Measurements from ENCODE around the gene SERP2.

DNA sequence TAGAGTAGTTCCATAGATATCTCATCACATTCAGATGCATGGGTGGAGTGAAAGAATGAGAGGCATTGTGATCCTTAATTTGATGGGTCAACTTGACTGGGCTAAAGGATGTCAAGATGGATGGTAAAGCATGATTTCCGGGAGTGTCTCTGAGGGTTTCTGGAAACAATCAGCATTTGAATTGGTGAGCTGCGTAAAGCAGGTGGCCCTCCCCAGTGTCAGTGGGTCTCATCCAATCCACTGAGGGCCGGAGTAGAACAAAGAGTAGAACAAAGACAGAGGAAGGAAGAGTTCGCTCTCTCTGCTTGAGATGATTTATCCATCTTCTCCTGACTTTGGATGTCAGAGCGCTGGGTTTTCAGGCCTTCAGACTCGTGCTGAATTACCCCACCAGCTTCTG, 43.1 kb downstream of the SERP2 start:
- TF ChIP-seq, protein P1, sequence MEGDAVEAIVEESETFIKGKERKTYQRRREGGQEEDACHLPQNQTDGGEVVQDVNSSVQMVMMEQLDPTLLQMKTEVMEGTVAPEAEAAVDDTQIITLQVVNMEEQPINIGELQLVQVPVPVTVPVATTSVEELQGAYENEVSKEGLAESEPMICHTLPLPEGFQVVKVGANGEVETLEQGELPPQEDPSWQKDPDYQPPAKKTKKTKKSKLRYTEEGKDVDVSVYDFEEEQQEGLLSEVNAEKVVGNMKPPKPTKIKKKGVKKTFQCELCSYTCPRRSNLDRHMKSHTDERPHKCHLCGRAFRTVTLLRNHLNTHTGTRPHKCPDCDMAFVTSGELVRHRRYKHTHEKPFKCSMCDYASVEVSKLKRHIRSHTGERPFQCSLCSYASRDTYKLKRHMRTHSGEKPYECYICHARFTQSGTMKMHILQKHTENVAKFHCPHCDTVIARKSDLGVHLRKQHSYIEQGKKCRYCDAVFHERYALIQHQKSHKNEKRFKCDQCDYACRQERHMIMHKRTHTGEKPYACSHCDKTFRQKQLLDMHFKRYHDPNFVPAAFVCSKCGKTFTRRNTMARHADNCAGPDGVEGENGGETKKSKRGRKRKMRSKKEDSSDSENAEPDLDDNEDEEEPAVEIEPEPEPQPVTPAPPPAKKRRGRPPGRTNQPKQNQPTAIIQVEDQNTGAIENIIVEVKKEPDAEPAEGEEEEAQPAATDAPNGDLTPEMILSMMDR (IDR thresholded peaks at IDR 0.05) = no peak
- TF ChIP-seq POLR2A (IDR thresholded peaks at IDR 0.05; ENCODE audit: low read depth) (no peak), EP300 (IDR thresholded peaks at IDR 0.05) (no peak), POLR2AphosphoS5 (IDR thresholded peaks at IDR 0.05) (no peak)

Measured in esophagus muscularis mucosa (tissue), 4 donors.